ENCODE data around the gene LCN10.
"Not testable (repeated sequence)": the region's sequence is repeated elsewhere in the genome, so short reads cannot be mapped to it uniquely, and the experiment has no call there.

GRCh38 chr9:136788644-136789522 is 46.1 kb upstream of the LCN10 start:
- not testable (repeated sequence) for TF ChIP-seq YY1 (IDR thresholded peaks at IDR 0.05; ENCODE audit: insufficient read depth, insufficient read length); ZNF274 (IDR thresholded peaks at IDR 0.05; ENCODE audit: low read depth, low read length); SUZ12 (IDR thresholded peaks at IDR 0.05; ENCODE audit: extremely low read depth, insufficient read depth, insufficient read length)

All from NT2/D1 (cell line).